ENCODE measurements around the gene MAP2K6. TPM values are rescaled to one million over a fixed set of nuclear protein-coding genes. Genes with fewer than 3 reads are reported as not detected.

Gene MAP2K6
- polyA plus RNA-seq, 1 of the 3 experiments (the other 2 are of a cell fraction) = 6.7 TPM

- no peaks in the 10 kb centered on the region for H3F3A ChIP-seq (replicated peaks; ENCODE audit: insufficient read depth)
- no peak for DNase-seq
- peaks cover 18 to 21% of the 10 kb centered on the region in 2 experiments; a peak in 3 of 4 replicates for H3K4me1 ChIP-seq (ENCODE audit: control insufficient read depth in 1 of 2, insufficient read depth in 2 of 2, low read depth in 1 of 2, low read length in 1 of 2)
- H3K27ac ChIP-seq (ENCODE audit: low read depth in 2 of 2, low read length in 1 of 2) = peak overlapping the region; percentile 7 to 88; a peak in 3 of 4 replicates
- H3K79me2 ChIP-seq (ENCODE audit: insufficient read depth) = no peaks in the 10 kb centered on the region
- H3K4me3 ChIP-seq (ENCODE audit: low read depth in 2 of 2, low read length in 1 of 2) = no peak overlapping the region
- ChIA-PET POLR2A (interaction anchor here (1.5 kb wide), 1 partner anchor 21 kb away, joined by 6 read pairs; no protein-coding TSS in a partner anchor), CTCF (interaction anchor here (0.9 to 1.6 kb wide), 5 partner anchors 13 to 104 kb away, joined by 3 to 5 read pairs (median 3); partner anchors contain the start of gene ABCA5)
- no peak overlapping the region for H3K9ac ChIP-seq
- no peaks in the 10 kb centered on the region for H3K27me3 ChIP-seq (ENCODE audit: insufficient read depth)
- 0 out of 2 replicates have a peak overlapping the region, but pooled peaks have one; percentile 5 for H3K4me2 ChIP-seq
- TF ChIP-seq JUND (IDR thresholded peaks at IDR 0.05) = peak; percentile 39
- TF ChIP-seq SIN3A (IDR thresholded peaks at IDR 0.05; ENCODE audit: borderline replicate concordance, low read depth, low read length) = peak; percentile 49; the same call in 1 of the 2 replicates
- TF ChIP-seq MAX (IDR thresholded peaks at IDR 0.05; ENCODE audit: low read depth) = 0 out of 2 replicates have a peak, but pooled peaks have one; percentile 21
- TF ChIP-seq ZBTB33 (IDR thresholded peaks at IDR 0.05; ENCODE audit: borderline replicate concordance, low read depth) = no peak
- peak; percentile 91 for TF ChIP-seq TCF12 (IDR thresholded peaks at IDR 0.05)
- no peak for TF ChIP-seq CHD2 (IDR thresholded peaks at IDR 0.05; ENCODE audit: low read length, partially characterized antibody)
- TF ChIP-seq EP300 (IDR thresholded peaks at IDR 0.05; ENCODE audit: borderline replicate concordance in 1 of 2, low read depth in 1 of 2, low read length in 1 of 2) = peak; percentile 34 to 56; a peak in 2 of 4 replicates
- TF ChIP-seq GATA2 (CRISPR knock-in tag; IDR thresholded peaks at IDR 0.05) = no peak
- TF ChIP-seq MEF2A (IDR thresholded peaks at IDR 0.05; ENCODE audit: borderline replicate concordance, low read depth) = no peak
- peak; percentile 85 for TF ChIP-seq PBX3 (IDR thresholded peaks at IDR 0.05)
- no peak for TF ChIP-seq FOXJ3 (CRISPR knock-in tag; IDR thresholded peaks at IDR 0.05)
- 0 out of 2 replicates have a peak, but pooled peaks have one; percentile 15 for TF ChIP-seq FOSL2 (IDR thresholded peaks at IDR 0.05; ENCODE audit: borderline replicate concordance, low read depth)
- TF ChIP-seq GABPA (IDR thresholded peaks at IDR 0.05; ENCODE audit: low read depth) = no peak
- no peak for TF ChIP-seq EZH2phosphoT487 (IDR thresholded peaks at IDR 0.05; ENCODE audit: borderline replicate concordance, low read depth)
- TF ChIP-seq RXRA (IDR thresholded peaks at IDR 0.05; ENCODE audit: borderline replicate concordance, low read depth) = no peak
- no peak for TF ChIP-seq USF1 (IDR thresholded peaks at IDR 0.05; ENCODE audit: borderline replicate concordance, low read depth)
- TF ChIP-seq NRF1 (IDR thresholded peaks at IDR 0.05; ENCODE audit: low read depth, low read length) = no peak
- TF ChIP-seq RFX5 (IDR thresholded peaks at IDR 0.05; ENCODE audit: low read length) = no peak
- 0 out of 2 replicates have a peak, but pooled peaks have one; percentile 18 for TF ChIP-seq POLR2AphosphoS5 (IDR thresholded peaks at IDR 0.05; ENCODE audit: low read depth, low read length)
- TF ChIP-seq TAF1 (IDR thresholded peaks at IDR 0.05; ENCODE audit: borderline replicate concordance, low read depth, low read length) = no peak
- no peak for TF ChIP-seq RCOR1 (IDR thresholded peaks at IDR 0.05; ENCODE audit: low read length)
- TF ChIP-seq ELF1 (IDR thresholded peaks at IDR 0.05) = no peak
- no peak for TF ChIP-seq FOXM1 (IDR thresholded peaks at IDR 0.05; ENCODE audit: low read depth)
- TF ChIP-seq IRF3 (IDR thresholded peaks at IDR 0.05; ENCODE audit: low read depth, low read length) = no peak
- H3K36me3 ChIP-seq (replicated peaks in 1 of 2; ENCODE audit: control insufficient read depth in 1 of 2, insufficient read depth in 2 of 2, low read length in 1 of 2) = no peaks in the 10 kb centered on the region
- WGBS (ENCODE audit: low lambda C conversion rate) = 63% methylated on average over 4 of the region's 4 CpGs
- H2AFZ ChIP-seq (ENCODE audit: low read depth) = peak overlapping the region; percentile 36
- H3K9me2 ChIP-seq = no peaks in the 10 kb centered on the region
- H4K20me1 ChIP-seq (ENCODE audit: insufficient read depth) = no peaks in the 10 kb centered on the region
- H3K9me3 ChIP-seq = no peaks in the 10 kb centered on the region
Measured at GRCh38 chr17:69430488-69430887, 16.0 kb downstream of the MAP2K6 start.
